HG02852 (cell line): ENCODE data around the gene TUFT1.
"Not testable (repeated sequence)": the region's sequence is repeated elsewhere in the genome, so short reads cannot be mapped to it uniquely, and the experiment has no call there.

ENCODE experiments used
- ATAC-seq: cut with Tn5 transposase; IDR thresholded peaks from one replicate; pipeline ENCODE4 v1.9.1; 2021; ENCODE audit warnings: mild to moderate bottlenecking, moderate library complexity; ENCODE audit not compliant: unreplicated experiment

TUFT1 gene

DNA sequence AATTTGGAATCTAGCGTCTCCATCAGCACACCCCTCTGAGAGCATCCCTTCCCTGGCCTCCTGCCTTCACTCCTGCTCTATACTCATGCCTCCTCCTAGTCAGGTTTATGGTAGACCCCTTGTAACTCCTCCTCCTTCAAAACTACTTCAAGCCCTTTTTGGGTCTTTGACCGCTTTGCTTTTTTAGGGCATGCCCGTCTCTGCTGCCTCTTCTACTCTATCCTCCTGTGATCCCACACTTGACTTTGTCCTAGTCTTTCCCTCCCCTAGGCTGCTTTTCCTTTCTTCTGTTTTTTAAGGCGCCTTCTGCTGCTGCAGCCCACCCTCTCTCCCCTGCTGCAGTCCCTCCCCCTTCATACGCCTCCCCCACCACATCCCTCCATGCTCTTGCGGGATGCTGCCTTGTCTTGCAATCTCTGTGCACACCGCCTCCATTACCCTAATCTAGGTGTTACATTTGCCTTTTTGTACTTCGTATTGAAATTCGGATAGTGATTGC is 73.2 kb downstream of the TUFT1 start:
- ATAC-seq: no peak

DNA sequence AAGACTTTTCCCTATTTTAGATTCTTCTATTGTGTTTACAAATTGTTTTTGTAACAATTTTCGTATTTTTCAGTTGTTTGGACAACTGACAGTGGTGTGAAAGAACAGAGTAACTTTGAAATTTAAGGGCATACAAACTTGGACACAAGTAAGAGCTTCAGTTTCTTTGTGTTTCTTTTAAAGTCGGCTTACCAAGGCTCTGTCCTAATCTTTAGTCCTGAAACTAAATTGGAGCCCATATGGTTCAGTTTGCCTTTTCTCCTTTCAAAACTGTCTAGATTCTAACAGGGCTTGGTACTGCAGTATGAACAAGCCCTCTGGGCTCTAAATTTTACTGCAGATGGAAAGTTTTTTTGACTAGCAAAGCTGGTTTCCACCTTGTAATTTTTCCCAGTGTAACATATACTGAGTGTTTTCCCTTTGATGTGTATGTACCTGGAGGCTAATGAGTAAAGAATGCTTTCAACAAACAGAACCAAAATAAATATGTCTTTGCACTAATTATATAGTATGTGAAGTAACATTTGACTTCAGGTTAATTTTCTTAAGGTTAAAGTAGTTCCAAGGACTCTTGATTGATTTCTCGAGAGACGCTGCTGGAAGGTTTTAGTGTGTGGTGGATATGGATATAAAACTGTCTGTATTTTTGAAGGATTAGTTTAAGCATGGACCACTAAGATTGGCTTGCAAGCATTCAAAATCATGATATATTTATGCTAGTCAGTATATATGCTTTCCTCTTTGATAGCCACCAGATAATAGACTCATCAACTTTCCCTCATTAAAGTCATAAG is 75.8 kb downstream of the TUFT1 start:
- ATAC-seq: no peak

DNA sequence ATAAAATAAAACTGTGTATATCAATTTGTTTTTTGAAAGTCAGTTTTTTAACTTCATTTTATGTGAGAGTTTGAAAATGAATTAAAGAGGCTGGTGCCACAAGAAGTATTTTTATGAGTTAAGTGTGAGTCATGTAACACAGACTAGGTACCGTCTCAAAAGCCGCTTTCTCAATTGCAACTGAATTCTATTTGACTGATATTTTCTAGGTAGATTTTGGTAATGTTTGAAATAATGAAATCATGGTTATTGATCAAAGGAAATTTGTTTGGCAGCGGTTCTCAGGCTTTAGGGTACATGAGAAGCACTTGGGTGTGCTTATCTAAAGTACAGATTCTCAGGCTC is 76.4 kb downstream of the TUFT1 start:
- ATAC-seq: no peak

DNA sequence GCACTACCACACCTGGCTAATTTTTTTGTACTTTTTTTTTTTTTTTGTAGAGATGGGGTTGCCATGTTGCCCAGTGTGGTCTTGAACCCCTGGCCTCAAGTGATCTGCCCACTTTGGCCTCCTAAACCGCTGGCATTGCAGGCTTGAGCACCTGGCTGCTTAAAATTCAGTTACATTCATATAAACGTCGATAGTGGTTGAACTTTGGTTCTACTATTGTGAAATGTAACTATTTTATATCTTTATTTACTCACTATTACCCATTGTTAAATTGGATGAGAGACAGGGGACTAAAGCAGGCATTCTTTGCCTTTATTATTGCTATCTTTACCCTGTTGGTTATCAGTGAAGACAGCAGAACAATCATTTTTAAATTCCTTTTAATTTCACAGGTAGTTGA is 77.9 kb downstream of the TUFT1 start:
- no peak for ATAC-seq

DNA sequence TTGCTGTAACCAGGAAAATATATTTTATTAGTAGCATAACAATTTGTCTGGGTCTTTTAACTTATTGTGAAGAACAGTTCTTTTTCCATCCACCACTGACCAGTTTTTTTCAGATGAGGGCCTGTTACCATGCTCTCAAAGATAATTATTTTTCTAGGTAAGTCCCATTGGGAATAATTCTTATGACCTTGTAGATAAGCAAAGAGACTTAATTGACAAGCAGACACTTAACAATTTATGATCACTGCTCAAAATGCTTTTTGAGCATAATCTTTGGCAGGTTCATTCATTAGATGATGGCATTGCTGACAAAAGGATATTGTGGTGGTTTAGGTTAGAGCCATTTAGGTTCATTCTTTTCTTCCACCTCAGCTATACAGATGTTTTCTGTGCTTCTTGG is 78.4 kb downstream of the TUFT1 start:
- ATAC-seq: no peak

DNA sequence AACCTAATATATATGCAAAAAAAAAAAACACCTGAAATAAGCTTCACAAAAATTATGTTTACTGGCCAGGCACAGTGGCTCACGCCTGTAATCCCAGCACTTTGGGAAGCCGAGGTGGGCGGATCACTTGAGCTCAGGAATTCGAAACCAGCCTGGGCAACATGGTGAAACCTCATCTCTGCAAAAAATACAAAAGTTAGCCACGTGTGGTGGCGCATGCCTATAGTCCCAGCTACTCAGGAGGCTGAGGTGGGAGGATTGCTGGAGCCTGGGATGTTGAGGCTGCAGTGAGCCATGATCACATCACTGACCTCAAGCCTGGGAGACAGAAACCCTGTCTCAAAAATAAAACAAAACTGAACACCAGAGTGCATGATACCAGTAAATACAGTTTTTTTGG is 78.9 kb downstream of the TUFT1 start:
- not testable (repeated sequence) for ATAC-seq

DNA sequence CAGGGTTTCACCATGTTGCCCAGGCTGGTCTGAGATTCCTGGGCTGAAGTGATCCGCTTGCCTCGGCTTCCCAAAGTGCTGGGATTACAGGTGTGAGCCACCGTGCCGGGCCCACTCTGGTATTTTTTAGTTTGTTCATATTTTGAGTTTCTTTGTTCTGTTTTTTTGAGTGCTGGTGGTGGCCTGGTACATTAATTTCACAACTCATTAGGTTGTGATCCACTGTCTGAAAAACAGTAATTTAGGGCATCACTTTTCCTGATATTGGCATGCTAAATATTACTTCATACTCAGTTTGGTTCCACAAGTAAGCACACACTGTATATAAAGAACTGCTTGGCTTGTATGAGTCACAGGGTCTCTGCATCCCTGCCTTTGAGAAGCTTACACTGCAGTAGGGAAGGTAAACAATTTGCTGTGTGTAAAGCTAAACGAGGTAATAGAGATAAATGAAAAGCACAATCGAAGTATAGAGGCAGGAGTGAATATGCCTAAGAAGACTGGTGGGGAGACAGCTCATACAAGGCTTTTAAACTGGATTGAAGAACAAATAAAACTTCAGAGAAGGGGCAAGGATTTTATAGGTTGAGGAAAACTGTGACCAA is 79.5 kb downstream of the TUFT1 start:
- ATAC-seq: no peak

DNA sequence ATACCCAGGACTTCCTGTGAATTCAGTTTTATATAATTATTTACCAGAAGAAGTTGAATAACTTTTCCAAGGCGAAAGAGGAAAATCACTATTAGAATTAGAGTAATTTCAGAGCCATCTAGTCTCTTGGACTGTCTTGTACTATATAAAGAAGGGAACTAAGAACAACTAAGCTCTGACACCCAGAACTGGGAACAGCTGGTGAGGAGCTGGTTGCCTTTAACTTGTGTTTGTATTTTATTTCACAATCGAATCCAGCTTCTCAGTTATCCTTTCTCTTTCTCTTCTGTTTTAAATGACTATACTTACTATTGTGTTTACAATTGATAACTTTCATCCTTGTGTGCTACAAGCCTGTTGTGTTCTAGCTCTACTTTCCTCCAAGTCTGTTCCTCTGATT is 80.2 kb downstream of the TUFT1 start:
- no peak for ATAC-seq

DNA sequence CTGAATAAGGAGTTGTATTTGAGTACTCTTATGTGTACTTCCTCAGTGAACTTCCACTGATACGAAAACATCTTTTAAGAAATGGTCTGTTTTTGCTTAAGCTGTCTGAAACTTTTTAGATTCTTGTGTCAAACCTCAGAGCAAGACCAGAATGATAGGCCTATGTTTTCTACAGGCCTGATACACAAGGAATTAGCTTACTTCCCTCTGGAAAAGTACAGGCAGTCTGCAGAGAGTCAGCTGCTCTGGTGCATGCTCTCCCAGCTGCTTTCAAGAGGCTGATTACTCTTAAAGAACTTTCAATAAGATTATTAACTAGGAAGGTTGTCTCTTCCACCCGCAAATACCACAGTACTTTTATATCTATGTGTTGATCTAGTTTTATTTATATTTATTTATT is 81.2 kb downstream of the TUFT1 start:
- no peak for ATAC-seq

DNA sequence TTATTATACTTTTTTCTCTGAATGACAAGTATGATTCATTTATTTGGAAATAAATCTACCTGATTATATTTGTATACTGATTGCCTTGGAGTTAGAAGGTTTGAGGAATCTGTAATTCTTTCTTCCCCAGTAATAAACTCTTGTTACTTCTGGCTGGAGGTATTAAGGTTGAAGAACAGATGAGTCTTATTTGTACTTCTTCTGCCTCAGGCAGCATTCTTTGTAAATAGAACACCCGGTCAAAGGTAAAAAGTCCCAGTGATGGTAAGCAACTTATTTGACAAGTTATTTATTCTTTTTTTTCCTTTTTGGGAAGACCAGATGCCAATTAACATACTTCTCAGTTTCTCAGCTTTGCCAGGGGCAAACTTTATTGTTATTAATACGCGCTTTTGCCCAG is 84.7 kb downstream of the TUFT1 start:
- no peak for ATAC-seq

DNA sequence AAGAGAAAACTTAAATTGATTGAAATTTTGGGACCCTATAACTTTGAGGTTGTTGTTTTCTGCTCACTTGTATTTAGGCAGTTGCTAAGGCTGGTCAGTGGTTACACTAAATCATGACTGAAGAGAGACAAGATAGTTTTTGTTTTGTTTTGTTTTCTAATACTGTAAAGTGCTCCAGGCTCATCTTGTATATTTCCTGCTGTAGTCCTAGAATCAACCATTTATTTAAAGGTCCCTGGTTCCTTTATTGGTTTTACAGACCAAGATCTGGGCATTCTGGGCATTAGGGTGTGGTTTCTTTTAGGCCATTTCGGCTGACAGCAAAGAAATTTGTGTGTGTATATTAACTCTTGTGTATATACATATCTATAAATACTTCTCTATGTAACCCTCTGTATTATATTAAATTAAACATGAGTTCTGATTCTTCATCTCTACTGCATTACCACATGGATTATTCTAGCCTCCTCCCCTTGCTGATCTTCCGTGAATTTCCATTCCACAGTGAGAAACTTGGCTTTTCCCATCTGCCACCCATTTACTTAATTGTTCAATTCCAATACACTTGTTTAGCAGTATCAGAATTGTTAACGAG is 86.7 kb downstream of the TUFT1 start:
- no peak for ATAC-seq

DNA sequence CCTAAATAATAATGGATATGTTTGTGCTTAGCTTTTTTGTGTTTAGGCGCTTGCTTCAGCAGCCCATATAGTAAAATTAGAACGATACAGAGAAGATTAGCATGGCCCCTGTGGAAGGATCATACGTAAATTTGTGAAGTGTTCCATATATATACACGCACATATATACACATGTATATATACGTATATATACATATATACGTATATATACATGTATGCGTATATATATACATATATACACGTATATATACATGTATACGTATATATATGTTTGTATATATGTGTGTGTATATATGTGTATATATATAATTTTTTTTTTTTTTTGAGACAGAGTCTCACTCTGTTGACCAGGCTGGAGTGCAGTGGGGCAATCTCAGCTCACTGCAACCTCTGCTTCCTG is 89.2 kb downstream of the TUFT1 start:
- ATAC-seq: no peak
